Muscle of back (tissue), 11 donors: ENCODE data around the gene NRDE2. TPM values are rescaled to one million over a fixed set of nuclear protein-coding genes. Genes with fewer than 3 reads are reported as not detected.
A peak's percentile ranks its signal among the peaks of the same experiment; 100 is the strongest.
"Not testable (repeated sequence)": the region's sequence is repeated elsewhere in the genome, so short reads cannot be mapped to it uniquely, and the experiment has no call there.

ENCODE experiments used
- DNase-seq, 3 donors: peaks; one replicate each; pipeline versions ENCODE4 v3.0.0 to v3.0.0-alpha.2; 2013
- polyA plus RNA-seq, 10 donors: library from polyadenylated mRNA; unstranded; fragments of 120-200 nt; gene quantifications; one replicate each; pipeline ENCODE4 v1.2.1, GENCODE V29; 2013; ENCODE audit not compliant: insufficient read length in 10 of 10

Gene NRDE2
- polyA plus RNA-seq, 10 donors, result 7.0 to 12.3 (median 9.3) TPM

DNA sequence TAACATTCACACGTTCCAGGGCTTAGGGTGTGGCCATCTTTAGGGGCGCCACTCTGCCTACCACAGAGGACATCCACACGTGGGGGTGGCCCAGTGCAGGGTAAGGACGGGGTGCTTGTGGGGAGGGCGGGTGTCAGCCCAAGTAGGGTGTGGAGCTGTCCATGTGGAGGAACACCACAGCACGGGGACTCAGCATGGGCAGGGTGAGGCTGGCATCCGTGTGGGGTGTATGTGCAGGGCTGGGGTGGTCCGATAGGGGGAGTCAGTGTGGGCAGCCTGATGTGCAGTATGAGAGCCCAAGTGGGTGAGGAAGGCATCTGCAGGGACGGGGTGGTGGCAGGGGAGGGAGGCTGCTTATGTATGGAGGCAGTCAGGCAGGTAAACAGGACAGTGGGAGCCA is 57.7 kb downstream of the NRDE2 start:
- DNase-seq, result no peak

DNA sequence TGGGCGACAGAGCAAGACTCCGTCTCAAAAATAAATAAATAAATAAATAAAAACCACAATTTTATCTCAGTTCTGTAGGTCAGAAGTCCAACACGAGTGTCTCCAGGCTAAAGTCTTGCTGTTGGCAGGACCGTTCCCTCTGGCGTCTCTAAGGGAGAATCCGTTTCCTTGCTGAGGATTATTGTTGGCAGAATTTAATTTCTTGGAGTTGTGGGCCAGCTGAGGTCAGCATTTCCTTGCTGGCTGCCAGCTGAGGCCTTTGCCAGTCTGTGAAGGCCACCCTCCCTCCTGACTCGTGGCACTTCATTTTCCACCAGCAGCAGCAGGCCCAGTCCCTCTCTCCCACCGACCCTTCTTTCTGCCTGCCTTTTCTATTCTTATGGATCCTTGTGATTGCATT is 58.2 kb downstream of the NRDE2 start:
- no peak for DNase-seq

DNA sequence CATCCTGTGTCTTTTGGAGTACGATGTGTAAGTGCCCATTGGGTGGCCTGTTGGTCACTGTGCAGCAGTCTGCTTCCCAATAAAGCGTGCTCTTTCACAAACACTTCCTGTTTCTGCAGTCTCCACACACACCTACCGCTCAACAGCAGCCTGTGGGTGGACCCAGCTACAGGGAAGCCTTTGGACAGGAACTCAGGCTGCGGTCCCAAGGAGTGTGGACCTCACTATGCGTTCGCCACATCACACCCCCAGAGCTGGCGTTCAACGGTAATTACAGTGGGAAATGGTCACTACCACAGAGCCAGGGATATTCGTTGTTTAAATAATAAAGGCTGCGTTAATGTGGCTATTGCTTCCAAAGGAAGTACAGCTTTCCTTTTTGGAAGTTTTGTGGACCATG is 59.2 kb downstream of the NRDE2 start:
- DNase-seq, result no peak

DNA sequence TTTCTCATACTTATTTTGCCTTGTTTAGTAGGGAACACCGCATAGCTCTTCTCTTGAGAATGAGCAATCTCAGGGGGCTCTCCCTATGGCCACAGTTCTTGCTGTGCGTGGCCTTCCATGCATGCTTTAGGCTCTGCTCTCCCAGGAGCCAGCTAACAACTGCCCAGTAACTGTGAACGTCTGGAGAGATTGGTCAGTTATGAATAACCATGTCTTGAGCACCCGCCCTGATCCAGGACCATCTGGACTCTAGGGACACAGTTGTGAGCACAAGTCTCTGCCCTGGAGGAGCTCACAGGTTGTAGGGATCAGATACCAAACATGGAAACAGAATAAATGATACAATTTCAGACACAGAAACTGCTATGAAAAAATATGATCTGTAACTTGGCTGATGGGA is 63.3 kb downstream of the NRDE2 start:
- DNase-seq, result no peak

DNA sequence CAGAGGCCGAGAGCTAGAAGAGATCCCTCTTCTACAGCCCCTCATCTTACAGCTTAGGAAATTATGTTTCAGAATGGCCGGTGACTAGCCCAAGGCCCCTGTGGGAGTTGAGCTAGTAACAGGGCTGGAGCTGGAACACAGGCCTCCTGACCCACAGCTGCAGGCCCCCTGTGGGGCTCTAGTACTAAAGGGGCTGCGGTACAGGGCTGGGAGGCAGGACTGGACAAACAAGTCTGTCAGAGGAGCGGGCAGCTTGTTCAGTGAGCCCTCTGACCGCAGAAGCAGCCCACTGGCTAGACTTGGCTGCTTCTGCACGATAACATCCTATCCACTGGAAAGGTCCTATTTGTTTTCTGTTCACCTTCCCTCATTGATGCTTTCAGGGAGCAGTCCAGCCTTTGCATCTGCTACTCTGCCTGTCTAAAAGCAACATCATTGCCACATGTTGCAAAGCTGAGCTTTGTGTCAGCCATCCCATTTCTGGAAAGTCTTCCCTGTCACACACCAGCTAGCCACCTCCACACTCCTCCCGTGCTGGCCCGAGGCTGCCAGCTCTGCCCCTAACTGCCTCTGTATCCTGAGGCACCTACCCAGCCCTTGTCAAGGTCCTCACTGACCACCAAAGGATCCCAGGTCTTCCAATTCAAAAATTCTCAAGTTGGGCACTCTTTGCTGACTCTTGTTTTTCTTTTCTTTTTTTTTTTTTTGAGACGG is 65.1 kb downstream of the NRDE2 start:
- DNase-seq, result no peak

DNA sequence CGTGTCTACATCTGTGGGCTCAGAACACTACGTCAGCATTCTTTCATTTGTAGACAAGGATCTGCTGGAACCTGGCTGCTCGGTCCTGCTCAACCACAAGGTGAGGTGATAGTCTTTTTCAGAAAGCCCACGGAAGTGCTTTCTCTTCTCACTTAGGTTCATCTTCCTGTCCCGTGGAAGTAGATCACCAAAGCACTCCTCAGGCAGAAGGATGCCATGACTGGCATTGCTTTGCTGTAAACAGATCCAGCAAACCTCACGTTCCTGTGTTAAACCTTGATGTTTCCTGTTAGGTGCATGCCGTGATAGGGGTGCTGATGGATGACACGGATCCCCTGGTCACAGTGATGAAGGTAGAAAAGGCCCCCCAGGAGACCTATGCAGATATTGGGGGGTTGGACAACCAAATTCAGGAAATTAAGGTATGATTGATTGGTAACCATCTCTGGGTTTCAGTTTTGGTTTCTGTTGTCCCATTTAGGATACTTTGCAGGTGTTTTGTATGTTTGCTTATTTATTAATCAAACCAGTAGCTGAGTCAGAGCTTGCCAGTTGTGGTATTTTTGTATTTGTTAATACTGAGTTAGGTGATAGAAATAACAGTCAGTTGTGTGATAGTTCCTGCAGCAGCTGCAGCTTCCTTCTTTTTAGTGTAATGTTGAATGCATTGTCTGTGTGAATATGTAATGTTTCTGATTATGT is 67.8 kb downstream of the NRDE2 start:
- DNase-seq, result no peak

DNA sequence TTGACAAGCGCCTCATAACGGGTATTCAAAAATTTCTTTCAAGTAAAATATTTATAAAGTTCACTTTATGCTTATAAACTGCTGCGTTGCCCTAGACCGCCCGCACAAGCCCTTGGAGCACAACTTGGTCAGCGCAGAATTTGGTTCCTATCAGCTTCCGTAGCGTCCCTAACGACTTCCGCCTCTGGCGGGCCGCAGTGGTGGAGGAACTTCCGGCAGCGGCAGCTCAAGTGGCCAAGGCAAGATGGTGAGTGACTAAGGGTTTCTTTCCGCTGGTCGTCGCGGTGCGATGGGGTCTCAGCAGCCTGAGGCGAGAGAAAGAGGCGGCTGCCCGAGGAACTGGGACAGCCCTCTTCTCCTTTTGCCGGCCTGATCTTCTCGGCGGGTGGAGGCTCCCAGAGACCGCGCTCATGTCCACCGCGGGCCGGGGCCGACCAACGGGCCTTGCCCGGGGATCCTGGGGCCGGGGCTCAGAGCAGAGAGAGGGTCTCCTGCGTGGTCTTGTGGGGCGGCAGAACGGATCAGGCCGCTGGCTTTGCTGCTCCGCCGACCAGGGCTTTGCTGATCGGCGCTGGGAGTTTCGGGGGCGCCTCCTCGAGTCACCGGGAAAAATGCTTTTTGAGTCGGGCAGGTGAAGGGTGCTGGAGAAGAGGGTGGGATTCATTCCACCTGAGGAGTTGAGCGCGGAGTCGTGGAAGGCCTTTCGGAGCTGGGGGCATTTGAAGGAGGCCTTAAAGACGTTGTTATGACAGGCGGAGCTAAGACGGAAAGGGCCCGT is 75.2 kb downstream of the NRDE2 start, which contains the start of gene PSMC1:
PSMC1 (plus strand) TSS at position 200 of the 778 bp plus-strand sequence; CDS start at position 245, 45 bp downstream.
- DNase-seq, result peak; percentile 92 to 97 (median 93)

DNA sequence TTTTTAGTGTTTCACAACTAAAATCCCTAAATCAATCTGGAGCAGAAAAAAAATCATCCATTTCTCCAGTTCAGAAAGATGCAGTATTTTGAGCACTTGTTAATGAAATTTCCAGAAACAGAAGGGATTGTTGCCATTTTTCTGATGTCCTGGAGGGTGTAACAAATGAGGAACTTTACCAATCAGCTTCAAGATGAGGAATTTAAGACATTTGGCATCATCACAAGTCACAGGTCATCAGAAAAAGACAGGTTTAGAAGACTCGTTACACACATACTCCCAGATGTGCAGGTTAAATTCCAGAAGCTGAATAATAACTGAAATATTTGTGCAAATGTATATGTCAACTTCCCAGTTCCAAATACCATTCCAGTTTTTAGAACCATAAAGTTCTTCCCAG is 75.9 kb downstream of the NRDE2 start:
- DNase-seq, result no peak

DNA sequence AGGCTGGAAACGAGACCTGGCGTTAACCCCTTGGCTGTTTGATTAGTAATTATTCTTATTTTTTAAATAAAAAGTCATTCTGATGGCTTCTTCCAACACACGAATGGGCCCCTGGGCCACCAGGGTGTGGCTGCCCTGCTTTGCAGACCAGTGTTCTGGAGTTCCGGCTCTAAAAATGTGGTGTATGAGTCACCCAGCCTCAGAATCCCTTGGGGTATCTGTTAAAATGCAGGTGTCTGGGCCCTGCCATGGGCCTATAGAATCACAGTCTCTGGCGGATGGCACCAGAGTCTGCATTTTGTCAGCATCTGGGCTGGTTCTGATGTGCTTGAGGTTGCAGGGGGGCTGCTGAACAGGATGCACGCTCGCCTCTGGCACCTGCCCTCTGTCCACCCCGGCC is 77.9 kb downstream of the NRDE2 start:
- no peak for DNase-seq

DNA sequence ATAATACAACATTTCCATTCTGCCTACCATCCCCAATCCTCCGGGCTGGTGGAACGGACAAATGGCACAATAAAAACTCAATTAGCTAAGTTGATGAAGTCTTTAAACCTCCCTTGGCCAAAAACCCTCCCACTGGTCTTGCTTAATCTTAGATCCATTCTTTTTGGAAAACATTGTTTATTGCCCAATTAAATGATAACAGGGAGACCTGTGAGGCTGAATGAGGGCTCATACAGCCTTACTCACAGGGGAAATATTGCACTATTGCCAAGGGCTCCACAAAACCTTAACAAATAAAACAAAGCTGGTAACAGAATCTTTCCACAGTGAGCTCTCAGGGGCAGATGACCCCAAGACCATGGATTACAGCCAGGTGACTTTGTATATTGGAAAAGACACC is 83.1 kb downstream of the NRDE2 start:
- no peak for DNase-seq

DNA sequence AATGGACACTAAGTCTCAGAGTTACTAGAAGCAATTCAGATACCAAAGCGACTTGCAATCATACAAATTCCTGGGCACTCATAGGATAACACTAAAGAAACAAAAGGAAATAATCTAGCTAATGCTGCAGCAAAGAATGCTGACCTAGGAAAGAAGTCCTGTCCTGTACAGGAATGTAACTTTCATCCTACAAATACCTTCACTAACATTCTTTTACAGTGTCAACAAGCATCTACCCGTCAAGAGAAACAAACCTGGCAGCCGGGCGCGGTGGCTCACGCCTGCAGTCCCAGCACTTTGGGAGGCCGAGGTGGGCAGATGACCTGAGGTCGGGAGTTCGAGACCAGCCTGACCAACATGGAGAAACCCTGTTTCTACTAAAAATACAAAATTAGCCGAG is 84.3 kb downstream of the NRDE2 start:
- not testable (repeated sequence) for DNase-seq

DNA sequence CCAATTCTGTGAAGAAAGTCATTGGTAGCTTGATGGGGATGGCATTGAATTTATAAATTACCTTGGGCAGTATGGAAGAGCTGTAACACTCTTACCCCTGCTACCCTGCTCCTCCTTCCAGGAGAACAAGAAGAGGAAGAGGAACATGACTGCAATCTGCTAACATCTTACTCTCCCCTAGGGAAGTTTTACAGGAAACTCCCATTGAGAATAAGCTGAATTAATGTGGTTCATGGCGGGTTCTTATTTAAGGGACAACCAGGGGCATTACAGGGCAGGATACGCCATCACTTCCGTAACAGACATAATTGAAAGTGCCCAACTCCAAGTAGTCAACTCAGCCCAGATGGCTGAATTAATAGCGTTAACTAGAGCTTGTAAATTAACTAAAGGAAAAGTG is 84.8 kb downstream of the NRDE2 start:
- no peak for DNase-seq

DNA sequence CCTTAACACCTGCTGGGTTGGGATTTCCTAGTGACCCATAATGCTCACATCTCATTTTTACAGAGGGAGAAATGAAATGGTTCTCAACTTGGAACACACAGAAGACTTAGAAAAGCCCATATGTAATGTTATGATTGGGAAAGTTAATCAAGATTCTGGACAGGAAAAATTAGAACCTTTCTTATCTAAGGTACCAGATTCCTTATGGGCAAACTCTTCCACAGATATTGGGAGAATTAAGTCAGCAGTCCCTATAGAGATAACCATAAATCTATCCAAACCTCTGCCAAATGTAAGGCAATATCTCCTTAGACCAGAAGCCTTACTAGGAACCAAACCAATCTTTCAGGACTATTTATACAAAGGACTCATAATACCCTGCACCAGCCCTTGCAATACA is 89.3 kb downstream of the NRDE2 start:
- DNase-seq, result no peak

DNA sequence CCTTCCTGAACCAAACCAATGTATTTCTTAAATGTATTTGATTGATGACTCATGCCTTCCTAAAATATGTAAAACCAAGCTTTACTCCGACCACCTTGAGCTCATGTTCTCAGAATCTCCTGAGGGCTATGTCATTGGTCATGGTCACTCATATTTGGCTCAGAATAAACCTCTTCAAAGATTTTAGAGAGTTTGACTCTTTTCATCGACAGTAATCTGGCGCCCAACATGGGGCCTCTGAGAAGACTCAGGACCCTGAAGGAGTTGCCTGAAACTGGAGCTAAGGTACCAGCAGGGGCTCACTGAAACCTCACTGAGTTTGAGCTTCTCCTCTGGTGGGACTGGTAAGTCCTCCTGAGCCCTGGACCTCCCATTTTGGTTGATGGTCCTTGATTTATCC is 92.6 kb downstream of the NRDE2 start:
- peak in 1 of 3 donors; percentile 5 for DNase-seq

DNA sequence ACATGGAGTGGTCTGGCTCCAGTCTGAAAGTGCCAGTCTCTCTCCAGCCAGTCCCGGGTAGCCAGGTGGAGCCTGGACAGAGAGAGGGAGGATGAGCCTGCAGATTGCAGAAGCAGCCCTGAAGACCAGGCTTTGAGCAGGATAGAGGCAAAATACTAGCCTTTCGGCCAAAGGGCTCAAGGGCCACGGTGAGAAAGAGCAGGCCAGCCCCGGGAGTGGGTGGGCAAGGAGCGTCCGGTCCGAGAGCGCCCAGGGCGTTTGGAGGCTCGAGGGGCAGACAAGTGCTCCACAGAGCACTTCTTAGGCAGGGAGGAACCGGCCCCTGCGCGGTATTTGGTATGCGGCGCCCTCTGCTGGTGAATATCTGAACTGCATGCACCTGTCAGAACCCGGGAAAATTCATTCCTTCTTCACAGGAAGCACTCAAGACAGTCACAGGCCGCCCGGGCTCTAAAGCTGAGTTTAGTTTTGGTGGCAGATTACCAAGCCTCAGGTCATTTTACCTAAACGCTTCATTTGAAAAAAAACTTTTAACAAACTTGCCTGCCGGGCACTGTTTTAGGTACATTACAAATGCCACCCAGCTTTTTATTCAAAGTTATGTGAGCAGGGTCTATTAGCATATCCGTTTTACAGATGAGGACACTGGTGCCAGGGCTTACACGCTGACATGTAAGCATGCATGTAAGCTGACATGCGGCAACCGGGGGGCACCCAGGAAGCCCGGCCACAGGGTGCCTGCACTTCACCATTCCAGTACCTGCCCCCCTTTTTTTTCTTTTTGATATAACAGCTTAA is 96.4 kb downstream of the NRDE2 start:
- peak in 2 of 3 donors; percentile 18 to 58 for DNase-seq

DNA sequence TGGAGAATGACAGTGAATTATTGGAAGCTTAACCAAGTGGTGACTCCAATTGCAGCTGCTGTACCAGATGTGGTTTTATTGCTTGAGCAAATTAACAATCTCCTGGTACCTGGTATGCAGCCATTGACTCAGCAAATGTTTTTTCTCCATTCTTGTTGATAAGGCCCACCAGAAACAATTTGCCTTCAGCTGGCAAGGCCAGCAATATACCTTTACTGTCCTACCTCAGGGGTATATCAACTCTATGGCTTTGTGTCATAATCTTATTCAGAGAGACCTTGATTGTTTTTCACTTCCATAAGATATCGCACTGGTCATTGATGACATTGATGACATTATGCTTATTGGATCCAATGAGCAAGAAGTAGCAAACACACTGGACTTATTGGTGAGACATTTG is 101.8 kb downstream of the NRDE2 start:
- not testable (repeated sequence) for DNase-seq

DNA sequence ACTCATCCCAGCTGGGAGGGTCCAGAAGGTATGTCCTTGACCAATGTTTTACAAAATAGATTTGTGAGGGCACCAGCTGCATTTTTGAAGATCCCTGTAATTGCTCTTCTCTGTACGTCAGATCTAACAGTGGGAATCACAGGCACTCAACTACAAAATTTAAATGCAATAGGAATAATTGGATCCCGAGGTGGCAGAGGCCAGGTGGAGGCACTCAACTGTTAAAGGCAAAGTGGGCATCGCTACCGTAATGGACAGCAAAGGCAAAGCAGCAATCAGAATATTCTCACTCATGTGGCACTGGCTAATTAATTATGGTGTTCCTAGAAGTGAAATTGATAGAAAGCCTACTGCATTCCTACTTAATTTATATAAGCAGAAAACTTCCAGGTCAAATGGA is 103.3 kb downstream of the NRDE2 start:
- no peak for DNase-seq
